ENCODE measurements around the gene TPH1. TPM values are rescaled to one million over a fixed set of nuclear protein-coding genes. Genes with fewer than 3 reads are reported as not detected.

Gene TPH1
- total RNA-seq, 1 experiment from 2014 or later, result 0.32 TPM

GRCh38 chr11:18010977-18011586, 35.0 kb downstream of the TPH1 start:
- Mint-ChIP-seq H3K9me3 (ENCODE audit: unreplicated experiment) (no peaks in the 10 kb centered on the region), H3K36me3 (ENCODE audit: insufficient read depth, unreplicated experiment) (peaks cover 12% of the 10 kb centered on the region), H3K4me1 (ENCODE audit: low read depth, unreplicated experiment) (peaks cover 18% of the 10 kb centered on the region), H3K27ac (ENCODE audit: unreplicated experiment) (no peak overlapping the region), H3K27me3 (ENCODE audit: insufficient read depth, unreplicated experiment) (peaks cover 8% of the 10 kb centered on the region), H3K4me3 (ENCODE audit: unreplicated experiment) (peak overlapping the region; percentile 80)
- Histone ChIP-seq H3K4me1 (0 out of 2 replicates have a peak, but pooled peaks cover 9% of the 10 kb centered on the region), H3K9me3 (no peaks in the 10 kb centered on the region), H3K36me3 (ENCODE audit: control insufficient read depth, insufficient read depth, low read length) (no peaks in the 10 kb centered on the region), H3K4me3 (ENCODE audit: low read depth, low read length) (no peak overlapping the region), H3K27me3 (replicated peaks; ENCODE audit: control insufficient read depth, insufficient read depth, low read length) (no peaks in the 10 kb centered on the region)
- intact Hi-C loops (cut with micrococcal nuclease; ENCODE audit: unreplicated experiment), result no loop called here
- BruUV-seq (replicated peaks), result no TSS peak
- TF ChIP-seq CTCF (IDR thresholded peaks at IDR 0.05; ENCODE audit: insufficient read depth in 1 of 2, low read depth in 1 of 2, low read length in 1 of 2, severe bottlenecking in 1 of 2, unreplicated experiment in 1 of 2), result no peak
- ChIA-PET POLR2A (no interaction called here), CTCF (interaction anchor here (1.4 kb wide), 1 partner anchor 95 kb away, joined by 3 read pairs; the partner anchor contains the start of gene SAAL1)
- DNase-seq, result no peak

DNA sequence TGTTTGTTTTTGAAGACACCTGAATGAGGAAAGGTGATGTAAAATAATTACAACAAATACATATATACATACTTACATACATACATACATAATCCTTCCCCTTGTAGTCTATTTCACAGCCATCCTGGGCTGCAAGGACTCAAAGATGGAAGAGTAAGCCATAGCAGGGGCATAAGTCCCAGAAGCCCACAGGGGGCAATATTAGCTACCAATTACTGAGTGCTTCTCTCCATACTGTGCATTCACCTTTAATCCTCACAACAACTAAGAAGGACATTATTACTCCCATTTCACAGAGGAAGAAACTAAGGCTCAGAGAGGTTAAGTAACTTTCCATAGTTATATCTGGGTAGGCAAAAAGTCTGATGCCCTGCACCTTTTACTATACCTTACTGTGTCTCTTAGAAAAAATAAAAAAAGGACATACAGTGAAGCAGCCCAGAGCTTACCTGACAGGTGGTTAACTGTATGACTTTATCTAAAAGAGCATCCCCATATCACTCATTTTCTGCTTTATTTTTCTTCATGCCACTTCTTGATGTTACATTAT, 35.9 kb downstream of the TPH1 start:
- Histone ChIP-seq H3K36me3 (ENCODE audit: control insufficient read depth, insufficient read depth, low read length) (no peaks in the 10 kb centered on the region), H3K9me3 (no peaks in the 10 kb centered on the region), H3K4me3 (ENCODE audit: low read depth, low read length) (no peak overlapping the region), H3K4me1 (0 out of 2 replicates have a peak, but pooled peaks cover 9% of the 10 kb centered on the region), H3K27me3 (replicated peaks; ENCODE audit: control insufficient read depth, insufficient read depth, low read length) (no peaks in the 10 kb centered on the region)
- peaks cover 12% of the 10 kb centered on the region for H3K36me3 Mint-ChIP-seq (ENCODE audit: insufficient read depth, unreplicated experiment)
- intact Hi-C loops (cut with micrococcal nuclease; ENCODE audit: unreplicated experiment), result no loop called here
- H3K27ac Mint-ChIP-seq (ENCODE audit: unreplicated experiment), result no peak overlapping the region
- ChIA-PET CTCF (no interaction called here), POLR2A (no interaction called here)
- H3K4me1 Mint-ChIP-seq (ENCODE audit: low read depth, unreplicated experiment), result peaks cover 18% of the 10 kb centered on the region
- no TSS peak for BruUV-seq (replicated peaks)
- H3K9me3 Mint-ChIP-seq (ENCODE audit: unreplicated experiment), result no peaks in the 10 kb centered on the region
- DNase-seq, result no peak
- no peak for TF ChIP-seq CTCF (IDR thresholded peaks at IDR 0.05; ENCODE audit: insufficient read depth in 1 of 2, low read depth in 1 of 2, low read length in 1 of 2, severe bottlenecking in 1 of 2, unreplicated experiment in 1 of 2)
- no peak overlapping the region for H3K4me3 Mint-ChIP-seq (ENCODE audit: unreplicated experiment)
- H3K27me3 Mint-ChIP-seq (ENCODE audit: insufficient read depth, unreplicated experiment), result peaks cover 8% of the 10 kb centered on the region

GRCh38 chr11:18005376-18006129, 40.5 kb downstream of the TPH1 start:
- intact Hi-C loops (cut with micrococcal nuclease; ENCODE audit: unreplicated experiment), result no loop called here
- H3K9me3 Mint-ChIP-seq (ENCODE audit: unreplicated experiment), result no peaks in the 10 kb centered on the region
- TF ChIP-seq CTCF (IDR thresholded peaks at IDR 0.05; ENCODE audit: insufficient read depth in 1 of 2, low read depth in 1 of 2, low read length in 1 of 2, severe bottlenecking in 1 of 2, unreplicated experiment in 1 of 2), result no peak
- ChIA-PET CTCF (interaction anchor here (0.7 kb wide), 1 partner anchor 734 kb away, joined by 3 read pairs; no protein-coding TSS in a partner anchor), POLR2A (no interaction called here)
- no peak overlapping the region for H3K4me3 Mint-ChIP-seq (ENCODE audit: unreplicated experiment)
- Histone ChIP-seq H3K4me3 (ENCODE audit: low read depth, low read length) (no peak overlapping the region), H3K4me1 (no peaks in the 10 kb centered on the region), H3K36me3 (ENCODE audit: control insufficient read depth, insufficient read depth, low read length) (no peaks in the 10 kb centered on the region; the same call in 1 of the 2 replicates), H3K9me3 (no peaks in the 10 kb centered on the region), H3K27me3 (replicated peaks; ENCODE audit: control insufficient read depth, insufficient read depth, low read length) (no peaks in the 10 kb centered on the region)
- DNase-seq, result peak in 1 of 2 experiments; percentile 16
- peaks cover 6% of the 10 kb centered on the region for H3K36me3 Mint-ChIP-seq (ENCODE audit: insufficient read depth, unreplicated experiment)
- no TSS peak for BruUV-seq (replicated peaks)
- no peaks in the 10 kb centered on the region for H3K27me3 Mint-ChIP-seq (ENCODE audit: insufficient read depth, unreplicated experiment)
- peaks cover 7% of the 10 kb centered on the region for H3K4me1 Mint-ChIP-seq (ENCODE audit: low read depth, unreplicated experiment)
- H3K27ac Mint-ChIP-seq (ENCODE audit: unreplicated experiment), result no peak overlapping the region
